Measurements from ENCODE around the gene HES3.

Gene HES3

DNA sequence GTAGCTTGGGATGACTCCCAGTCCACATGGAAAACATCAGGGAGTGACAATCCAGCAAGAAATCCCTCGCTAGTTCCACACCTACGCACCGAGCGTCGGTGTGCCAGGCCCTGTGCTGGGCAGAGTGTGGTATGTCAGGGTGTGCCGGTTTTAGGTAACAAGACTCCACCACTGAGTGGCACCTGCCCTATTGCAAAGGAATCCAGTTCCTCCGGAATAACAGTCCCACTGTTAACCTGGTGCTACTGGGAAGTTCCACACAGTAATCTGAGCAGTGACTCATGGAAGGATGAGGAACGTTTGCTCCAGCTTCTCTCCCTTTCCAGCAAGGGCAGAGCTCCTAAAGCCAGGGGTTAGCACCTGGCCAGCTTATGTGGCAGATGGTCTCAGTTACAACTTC, 23.7 kb upstream of the HES3 start:
- no peak for DNase-seq

DNA sequence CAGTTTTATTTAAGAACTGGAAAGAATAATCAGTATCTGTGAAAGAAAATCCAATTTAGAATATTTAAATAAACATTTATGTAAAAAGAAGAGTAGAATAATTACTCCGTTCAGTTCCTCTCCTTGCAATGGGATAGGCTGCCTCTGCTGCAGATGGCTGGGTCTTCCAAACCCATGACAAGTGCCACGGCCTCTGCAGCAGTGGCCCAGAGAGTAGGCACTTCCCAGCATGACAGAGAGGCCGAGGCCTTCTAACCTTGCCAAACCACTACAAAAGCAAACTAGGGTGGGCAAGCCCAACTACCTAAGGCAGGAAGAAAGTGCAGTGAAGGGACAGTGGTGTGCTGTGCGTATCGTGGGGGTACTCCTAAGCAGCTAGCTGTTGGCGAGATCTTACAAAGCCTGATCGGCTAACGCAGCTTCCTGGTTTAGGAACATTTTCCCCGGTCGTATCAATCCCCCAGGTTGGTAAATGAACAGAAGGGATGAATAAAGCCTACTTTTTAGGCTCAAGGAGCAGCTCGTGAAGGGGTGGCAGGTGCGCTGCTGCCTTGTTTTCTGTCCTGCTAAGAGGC, 22.7 kb upstream of the HES3 start:
- no peak for DNase-seq

DNA sequence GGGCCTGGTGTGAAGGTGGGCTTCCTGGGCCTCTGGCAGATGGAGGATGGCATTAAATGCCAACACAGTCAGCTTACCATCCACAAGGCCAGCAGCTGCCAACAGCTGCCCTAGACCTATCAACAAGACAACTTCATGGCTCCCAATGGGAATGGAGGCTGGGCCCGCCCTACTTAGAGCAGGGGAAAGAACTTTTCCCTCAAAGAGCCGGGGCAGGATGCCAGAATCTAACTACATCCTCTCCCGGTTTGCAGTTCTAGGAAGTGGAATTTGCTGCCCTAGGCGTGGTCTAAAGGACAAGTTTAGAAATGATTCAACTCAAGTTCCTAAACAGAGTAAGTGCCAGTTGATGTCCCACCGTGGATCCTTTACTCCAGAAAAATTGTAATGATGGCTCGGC, 21.3 kb upstream of the HES3 start:
- DNase-seq: no peak

DNA sequence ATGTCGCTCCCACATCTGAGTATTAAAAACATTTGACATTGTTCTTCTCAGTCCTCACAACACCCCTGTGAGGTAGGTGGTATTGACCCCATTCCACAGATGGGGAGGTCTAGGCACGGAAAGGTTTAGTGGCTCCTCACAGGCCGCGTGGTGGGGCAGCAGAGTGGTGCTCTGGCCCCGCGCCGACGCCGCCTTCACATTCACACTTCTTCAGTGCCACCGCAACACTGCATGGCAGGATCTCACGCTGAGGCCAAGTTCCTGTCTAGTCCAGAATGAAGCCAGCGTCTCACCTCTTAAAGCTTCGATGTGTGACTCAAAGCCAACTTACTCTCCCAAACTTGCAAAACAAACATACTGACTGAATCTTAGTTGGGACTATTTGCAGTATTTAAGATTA, 20.4 kb upstream of the HES3 start:
- DNase-seq: no peak

DNA sequence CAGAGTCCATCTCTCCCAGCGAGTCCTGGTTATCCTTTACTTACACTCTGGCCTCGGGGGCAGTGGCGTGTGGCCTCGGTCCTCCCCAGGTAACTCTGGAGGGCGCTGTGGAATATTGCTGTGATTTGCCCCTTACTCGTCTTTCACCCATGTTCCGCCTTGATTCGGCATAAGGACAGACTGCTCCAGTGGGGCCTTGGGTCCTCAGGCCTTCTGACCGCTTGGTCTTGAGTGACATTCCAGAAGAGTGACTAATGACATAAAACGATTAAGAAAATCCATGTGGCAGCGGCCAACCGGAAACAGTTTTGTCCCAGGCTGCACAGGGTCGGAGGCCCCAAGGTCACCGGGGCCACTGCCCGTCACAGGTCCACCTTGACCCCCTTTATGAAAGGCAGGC, 19.3 kb upstream of the HES3 start:
- no peak for DNase-seq

DNA sequence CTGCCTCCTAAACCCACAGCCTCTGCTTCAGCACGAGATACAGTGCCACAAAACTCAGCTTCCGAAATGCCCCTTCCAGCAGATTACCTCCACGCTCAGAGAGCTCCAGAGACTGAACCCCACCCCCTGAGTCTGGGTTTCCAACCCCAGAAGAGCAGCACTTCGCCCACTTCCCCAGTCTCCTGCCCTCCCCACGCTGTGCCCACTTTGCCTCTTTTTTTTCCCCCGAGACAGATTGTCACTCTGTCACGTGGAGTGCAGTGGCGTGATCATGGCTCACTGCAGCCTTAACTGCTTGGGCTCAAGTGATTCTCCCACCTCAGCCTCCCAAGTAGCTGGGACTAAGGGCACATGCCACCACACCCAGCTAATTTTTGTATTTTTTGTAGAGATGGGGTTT, 18.3 kb upstream of the HES3 start:
- DNase-seq: no peak

DNA sequence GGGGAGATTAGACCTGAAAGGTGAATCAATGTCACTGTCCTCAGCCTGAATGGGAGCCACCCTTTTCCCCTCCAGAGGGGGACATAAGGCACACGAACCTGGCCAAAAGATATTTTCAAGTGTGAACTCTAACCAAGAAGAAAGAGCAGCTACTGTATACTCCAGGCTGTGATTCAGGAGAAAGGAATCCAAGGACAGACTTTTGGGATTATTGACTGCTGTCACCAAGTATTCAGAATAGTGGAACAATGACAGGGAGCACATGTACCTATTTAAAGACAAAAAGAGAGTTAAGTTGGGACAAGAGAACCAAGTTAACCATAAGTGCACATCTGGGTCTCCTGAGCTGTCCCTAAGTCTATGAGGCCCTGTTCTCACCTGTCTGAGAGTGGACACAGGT, 10.6 kb upstream of the HES3 start:
- no peak for DNase-seq

DNA sequence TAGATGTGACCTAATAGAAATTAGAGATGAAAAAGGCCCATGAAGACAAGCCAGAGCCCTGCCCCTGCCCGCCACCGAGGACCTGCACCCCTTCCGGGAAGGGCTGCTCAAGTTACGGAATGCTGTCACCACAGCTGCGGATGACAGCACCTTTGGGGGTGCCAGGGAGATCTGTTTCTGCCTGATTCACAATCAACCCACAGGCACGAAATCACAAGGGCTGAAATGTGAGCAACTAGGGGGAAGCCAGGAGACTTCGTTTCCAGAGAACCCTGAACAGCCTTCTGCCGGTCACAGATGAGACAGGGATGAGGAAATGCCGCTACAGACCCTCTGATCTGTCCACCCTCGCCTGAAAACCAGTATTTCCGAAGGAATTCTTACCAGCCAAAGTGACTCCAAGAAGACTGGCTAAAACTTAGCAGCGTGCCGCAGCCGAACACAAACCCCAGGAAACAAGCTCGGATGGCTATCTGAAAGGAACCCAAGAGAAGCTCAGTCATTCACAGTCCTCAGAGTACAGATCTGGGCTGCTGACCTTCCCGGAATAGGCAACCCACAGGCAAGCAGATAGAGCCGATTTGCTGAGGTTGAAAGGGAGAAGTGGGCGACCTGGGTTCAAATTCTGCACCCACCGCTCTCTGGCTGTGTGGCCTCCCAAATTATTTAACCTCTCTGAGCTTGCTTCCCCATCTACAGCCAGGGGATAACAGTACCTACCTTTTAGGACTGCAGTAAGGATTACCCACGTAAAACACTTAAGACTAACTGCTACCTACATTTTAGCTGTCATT, 9.3 kb upstream of the HES3 start:
- no peak for DNase-seq

DNA sequence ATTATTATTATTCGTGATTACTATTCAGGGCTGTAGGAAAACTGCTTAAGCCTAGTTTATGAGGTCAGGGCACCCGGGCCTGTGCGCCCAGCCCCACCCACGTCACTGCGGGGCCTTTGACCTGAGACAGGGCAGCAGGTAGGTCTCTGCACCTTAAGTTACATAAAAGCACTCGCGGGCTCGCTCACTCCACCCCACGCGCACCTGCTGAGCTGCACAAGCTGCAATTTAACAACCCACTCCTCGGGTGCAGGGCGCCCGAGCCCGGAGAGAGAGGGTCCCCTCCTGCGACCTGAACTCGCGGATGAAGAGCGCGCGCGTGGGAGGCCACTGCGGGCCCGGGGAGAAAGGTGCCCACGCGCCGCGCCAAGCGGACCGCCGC, 8.7 kb upstream of the HES3 start:
- DNase-seq: peak; percentile 76

DNA sequence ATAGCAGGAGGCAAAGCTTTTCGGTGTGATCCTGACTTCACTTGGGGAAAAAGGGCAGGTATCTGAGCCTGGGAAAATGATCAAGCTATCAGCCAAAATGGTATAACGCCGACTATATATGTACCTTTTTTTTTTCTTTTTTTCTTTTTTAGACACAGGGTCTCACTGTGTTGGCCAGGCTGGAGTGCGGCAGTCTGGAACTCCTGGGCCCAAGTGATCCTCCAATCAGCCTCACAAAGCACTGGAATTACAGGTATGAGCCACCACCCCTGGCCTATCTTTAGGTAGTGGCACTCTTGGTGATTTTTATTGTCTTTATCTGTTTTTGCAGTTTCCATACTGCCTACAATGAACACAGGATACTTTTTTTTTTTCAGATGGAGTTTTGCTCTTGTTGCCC, 6.9 kb upstream of the HES3 start:
- no peak for DNase-seq

DNA sequence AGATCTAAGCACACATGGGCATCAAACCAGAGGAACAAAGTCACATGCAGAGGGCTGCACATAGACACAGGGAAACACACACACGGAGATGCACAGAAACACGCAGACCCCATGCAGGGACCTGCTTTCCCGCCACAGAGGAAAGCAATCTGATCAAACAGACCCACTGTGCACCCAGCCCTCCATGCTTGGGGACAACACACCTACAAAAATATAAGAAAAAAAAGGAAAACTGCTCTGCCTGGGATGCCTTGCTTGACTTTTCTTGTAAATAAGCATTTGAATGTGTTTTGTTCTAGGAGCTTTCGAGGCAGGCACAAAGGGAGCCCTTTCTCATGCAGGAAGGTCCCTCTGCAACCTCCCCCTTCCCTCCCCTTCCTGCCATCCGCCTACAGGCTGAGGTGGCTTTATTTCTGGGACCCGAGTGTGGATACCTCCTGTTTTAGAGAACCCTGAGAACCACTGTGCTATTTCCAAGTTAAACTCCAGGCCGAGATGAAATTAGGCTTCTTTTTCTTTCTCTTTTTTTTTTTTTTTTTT, 4.7 kb upstream of the HES3 start:
- DNase-seq: no peak

DNA sequence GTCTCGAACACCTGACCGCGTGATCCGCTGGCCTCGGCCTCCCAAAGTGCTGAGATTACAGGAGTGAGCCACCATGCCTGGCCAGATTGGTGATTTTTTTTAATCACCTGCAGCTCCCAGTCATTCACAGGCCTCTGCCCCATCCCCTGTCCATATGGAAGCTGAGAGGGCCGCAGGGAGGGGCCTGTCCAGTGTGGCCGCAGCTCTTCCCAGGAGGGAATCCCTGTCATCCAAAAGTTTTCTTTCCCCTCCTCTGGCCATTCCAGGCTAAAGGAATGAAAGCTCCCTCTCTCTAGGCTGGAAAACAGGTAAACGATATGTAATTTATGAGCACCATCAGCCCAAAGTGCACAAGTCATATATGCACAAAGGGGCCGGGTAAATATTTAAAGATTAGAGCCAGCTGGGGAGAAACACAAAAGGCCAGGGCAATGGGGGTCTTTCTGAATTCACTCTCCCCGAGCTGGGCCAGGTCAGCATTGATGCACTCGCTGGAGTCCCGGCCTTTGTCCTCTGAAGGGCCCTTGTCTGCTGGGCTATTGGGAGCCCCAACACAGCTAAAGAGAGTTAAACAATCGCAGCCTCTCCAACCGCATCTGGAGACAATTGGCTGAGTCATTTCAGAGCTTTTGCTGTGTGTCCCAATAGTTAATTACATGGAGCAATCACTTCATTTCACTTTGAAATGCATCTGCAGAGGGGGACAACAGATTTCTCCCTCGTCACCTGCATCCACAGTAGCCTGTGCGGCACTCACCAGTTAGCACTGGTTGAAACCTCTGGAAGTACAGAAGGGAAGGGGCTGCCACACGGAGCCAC, 3.8 kb upstream of the HES3 start:
- DNase-seq: peak; percentile 96

DNA sequence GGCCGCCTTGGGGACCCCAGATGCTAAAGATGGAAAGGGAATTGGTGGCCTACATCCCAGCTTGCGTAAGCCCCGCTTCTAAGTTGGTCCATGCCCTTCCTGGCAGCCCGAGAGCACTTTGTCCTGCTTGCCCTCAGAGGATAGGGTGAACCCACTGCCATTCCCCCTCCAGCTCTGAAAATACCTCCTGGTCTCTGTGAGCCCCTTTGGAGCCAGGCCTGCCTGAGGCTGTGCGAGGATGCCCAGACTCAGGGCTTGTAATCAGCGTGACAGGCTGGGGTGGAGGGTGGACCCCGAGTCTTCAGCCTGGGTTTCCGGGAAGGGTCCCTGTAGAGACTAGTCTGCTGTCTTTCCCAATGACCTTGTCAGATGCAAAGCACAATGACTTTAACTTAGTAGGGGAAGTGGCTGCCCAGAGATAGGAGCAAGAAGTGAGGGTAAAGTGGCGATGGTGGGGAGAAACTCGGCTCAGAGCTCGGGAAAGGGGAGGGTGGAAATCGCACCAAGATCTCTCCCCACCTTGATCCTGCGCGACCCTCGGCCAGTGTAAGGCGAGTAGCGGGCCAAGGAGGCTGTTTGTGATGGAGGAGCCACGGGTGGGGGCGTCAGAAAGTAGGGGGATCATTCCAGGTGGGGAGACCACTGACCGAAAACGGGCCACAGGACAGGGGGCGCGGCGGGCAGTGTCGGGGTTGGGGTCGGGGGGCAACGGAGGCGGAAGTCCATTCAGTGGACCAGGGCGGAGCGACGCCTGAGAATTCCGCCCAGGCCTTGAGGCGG, 2.7 kb upstream of the HES3 start:
- DNase-seq: no peak

DNA sequence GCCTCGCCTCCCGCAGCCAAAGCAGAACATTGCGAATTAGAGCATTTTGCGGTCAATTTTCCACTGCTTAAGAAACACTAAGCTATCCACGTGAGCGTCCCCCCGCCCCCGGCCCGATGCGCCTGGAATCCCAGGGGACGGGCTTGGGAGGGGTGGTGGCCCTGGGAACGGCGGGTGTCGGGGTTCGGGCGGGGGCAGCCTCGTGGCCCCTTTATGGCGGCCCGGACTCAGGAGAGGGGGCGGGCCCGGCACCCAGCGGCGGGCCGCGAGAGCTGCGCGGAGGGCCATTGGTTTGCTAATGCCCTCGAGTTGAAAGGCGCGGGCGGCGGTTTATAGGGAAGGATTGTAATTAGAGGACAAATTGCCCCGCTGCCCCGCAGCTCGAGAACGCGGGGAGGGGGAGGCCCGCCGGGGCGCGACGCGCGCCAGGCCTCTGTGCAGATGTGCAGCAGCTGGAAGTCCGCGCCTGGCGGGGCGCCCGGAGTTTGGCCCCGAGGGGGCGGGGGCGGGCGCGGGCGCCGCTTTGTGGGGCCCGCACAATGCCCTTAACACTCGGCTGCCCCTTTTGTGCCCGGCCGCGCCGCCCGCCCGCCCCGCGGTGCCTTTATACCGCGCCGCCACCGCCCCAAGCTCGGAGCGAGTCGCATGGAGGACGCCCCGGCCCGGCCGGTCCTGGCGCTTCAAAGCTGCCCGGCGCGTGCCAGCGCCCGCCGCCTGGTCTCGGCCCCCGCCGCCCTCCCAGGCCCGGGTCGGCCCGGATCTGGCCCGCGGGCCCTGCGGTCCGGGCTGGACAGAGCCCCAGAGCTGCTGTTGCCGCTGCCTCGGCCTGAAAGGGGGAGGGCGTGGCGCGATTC, 1.9 kb upstream of the HES3 start:
- no peak for DNase-seq

DNA sequence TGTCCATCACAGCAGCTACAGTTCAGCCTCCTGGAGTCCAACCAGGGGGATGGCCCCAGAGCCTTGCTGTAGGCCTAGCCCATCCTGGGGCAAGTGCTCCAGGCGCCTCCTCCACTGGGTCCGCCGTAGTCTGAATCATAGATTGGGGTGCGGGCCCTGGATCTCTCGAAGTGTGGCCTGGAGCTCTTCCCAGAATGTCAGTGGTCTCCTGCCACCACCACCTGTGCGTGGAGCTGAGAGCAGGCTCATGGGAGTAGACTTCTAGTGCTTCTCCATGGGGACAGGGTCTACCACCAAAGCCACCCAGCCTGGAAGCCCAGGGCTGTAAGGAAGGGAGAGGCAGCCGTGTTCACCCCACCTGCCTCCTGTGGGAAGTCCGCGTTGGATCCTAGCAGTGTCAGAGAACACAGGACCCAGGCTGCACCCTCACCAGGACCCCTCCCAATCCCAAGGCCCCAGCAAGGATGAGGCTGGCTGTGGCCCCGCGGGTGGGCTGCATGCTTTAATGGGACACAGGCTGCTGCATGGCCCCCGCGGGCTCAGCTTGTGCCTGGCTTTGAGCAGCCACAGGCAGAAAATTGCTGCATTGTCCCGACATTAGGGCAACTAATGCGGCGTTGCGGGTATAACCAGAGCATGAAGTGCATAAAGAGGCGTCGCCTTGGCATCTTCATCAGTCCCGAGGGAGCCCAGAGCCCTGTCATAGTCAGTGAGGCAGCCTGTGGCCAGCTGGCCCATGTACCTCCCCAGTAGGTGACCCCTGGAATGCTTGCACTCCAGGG, 735 bp upstream of the HES3 start:
- DNase-seq: no peak

DNA sequence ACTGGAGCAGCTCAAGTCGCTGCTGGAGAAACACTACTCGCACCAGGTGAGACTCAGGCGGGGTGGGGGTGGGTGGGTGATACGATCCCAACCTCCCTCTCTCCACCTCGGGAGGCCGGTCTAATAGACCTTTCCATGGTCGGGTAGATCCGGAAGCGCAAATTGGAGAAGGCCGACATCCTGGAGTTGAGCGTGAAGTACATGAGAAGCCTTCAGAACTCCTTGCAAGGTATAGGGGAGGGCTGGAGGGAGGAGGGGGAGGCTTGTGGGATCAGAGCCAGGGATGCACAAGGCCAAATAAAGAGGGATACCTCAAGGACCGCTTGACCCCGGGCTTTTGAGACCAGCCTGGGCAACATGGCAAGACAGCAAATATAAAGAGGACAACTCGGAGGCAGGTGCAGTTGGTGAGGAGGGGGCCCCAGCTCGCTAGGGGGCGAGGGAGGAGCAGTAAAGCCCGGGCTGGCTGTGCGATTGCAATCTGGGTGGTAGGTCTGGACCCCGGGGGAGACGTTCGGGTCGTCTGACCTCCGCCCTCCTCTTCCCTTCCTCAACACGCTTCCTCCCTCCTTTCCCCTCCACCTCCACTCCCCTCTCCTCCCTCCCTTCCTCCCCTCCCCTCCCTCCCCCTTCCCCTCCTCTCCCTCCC, 546 bp downstream of the HES3 start:
- no peak for DNase-seq

DNA sequence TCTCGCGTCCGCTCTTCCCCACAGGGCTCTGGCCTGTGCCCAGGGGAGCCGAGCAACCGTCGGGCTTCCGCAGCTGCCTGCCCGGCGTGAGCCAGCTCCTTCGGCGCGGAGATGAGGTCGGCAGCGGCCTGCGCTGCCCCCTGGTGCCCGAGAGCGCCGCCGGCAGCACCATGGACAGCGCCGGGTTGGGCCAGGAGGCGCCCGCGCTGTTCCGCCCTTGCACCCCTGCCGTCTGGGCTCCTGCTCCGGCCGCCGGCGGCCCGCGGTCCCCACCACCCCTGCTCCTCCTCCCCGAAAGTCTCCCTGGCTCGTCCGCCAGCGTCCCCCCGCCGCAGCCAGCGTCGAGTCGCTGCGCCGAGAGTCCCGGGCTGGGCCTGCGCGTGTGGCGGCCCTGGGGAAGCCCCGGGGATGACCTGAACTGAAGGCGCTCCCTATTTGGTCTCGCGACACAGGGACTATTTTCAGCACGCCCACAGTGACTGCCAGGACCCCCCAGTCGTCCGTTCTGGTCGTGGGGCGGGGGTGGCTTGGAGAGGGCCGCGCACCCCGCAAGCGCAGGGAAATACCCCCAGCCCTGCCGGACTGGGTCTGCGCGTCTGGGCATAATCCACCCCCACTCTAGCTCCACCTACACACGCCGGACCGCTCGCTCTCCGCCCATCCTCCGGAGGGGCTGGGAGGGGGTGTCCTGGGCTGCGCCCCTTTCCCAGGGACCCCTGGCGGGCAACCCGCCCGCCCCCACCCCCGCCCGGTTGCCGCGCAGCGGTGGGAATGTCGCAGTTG, 1.3 kb downstream of the HES3 start:
- peak; percentile 97 for DNase-seq

DNA sequence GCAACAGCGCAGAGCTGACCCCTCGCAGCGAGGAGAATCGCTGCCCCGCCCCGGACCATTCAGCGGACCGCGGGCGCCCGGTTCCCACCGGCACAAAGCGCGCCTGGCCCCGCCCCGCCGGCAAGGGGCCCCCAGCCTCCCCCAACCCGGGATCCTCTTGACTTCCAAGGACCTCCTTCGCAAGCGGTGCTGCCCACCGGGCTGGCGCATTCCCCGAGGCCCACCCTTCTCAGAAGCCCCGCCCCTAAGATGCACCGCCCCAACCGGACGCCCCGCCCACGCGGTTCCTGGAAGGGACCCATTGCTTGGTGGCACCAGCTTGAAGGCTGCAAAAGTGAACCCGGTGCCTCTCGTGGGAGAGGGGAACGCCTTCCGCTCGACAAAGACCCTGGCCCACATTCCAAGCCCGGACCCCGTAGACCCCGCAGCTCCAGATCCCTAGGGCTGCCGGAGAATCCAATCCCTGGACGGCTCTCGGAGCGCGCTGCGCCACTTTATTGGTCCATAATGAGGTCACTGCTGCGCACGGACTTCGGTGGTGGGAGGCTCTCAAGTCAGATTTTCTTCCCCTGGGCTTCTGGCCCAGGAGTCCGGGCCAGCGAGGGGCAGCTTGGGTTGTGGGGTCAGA, 2.0 kb downstream of the HES3 start:
- peak; percentile 86 for DNase-seq
